Measurements from ENCODE around the gene STON1.
"Not testable (repeated sequence)": the region's sequence is repeated elsewhere in the genome, so short reads cannot be mapped to it uniquely, and the experiment has no call there.

Gene STON1

DNA sequence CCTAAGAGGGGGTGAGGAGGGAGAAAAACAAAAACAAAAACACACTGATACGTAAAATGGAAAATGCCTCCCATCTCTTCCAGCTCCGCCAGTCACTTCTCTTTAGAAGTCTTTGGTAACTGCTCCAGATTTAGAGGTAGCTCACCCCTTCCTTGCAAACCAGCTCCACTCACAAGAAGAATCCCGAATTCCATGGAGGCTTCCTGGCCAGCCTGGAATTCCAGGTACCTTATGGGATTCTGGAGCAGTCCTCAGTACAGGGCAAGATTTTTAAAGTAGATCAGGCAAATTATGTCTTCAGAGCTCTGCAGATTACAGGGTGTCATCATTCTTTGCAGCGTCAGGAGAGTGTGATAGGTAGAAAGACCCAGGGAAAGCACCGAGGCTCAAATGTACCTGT is 4.8 kb downstream of the STON1 start:
- no peak for ATAC-seq (replicated peaks)
- DNase-seq = no peak
- peaks cover 2% of the 10 kb centered on the region for H3K36me3 Mint-ChIP-seq (ENCODE audit: insufficient read depth)
- no peaks in the 10 kb centered on the region for H3K9me3 Mint-ChIP-seq
- peaks cover 5% of the 10 kb centered on the region in 2 donors for H3K4me1 Mint-ChIP-seq (ENCODE audit: low read depth in 2 of 2)
- H3K4me3 Mint-ChIP-seq = no peak overlapping the region
- H3K27me3 Mint-ChIP-seq = no peaks in the 10 kb centered on the region
- H3K27ac Mint-ChIP-seq = no peak overlapping the region

DNA sequence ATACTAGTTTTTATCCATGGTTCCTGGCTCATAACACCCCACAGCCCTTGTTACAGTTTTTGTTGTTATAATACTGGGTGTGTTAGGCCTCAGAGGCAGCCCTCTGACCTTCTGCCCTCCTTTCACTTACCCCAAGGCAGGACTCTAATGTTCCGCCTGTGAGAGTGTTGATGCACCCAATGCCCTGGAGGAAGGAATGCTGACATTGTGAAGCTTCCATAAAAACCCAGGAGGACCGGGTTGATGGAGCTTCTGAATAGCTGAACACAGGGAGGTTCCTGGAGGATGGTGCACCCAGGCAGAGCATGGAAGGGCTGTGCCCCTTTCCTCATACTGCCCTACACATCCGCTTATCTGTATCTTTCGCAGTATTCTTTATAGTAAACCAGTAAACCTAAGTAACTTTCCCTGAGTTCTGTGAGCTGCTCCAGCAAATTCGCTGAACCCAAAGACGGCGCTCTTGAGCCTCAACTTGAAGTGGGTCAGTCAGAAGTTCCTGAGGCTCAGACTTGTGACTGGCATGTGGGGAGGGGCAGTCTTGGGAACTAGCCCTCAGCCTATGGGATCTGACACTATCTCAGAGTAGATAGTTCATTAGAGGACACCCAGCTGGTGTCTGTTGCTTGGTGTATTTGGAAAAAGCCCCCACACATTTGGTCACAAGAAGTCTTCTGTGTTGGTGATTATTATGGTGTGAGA is 10.4 kb downstream of the STON1 start:
- H3K27ac Mint-ChIP-seq = no peak overlapping the region
- H3K36me3 Mint-ChIP-seq (ENCODE audit: insufficient read depth) = no peaks in the 10 kb centered on the region
- H3K27me3 Mint-ChIP-seq = no peaks in the 10 kb centered on the region
- H3K4me3 Mint-ChIP-seq = no peak overlapping the region
- no peaks in the 10 kb centered on the region for H3K4me1 Mint-ChIP-seq (ENCODE audit: low read depth in 2 of 2)
- no peaks in the 10 kb centered on the region for H3K9me3 Mint-ChIP-seq
- ATAC-seq (replicated peaks) (no peak), DNase-seq (no peak)

DNA sequence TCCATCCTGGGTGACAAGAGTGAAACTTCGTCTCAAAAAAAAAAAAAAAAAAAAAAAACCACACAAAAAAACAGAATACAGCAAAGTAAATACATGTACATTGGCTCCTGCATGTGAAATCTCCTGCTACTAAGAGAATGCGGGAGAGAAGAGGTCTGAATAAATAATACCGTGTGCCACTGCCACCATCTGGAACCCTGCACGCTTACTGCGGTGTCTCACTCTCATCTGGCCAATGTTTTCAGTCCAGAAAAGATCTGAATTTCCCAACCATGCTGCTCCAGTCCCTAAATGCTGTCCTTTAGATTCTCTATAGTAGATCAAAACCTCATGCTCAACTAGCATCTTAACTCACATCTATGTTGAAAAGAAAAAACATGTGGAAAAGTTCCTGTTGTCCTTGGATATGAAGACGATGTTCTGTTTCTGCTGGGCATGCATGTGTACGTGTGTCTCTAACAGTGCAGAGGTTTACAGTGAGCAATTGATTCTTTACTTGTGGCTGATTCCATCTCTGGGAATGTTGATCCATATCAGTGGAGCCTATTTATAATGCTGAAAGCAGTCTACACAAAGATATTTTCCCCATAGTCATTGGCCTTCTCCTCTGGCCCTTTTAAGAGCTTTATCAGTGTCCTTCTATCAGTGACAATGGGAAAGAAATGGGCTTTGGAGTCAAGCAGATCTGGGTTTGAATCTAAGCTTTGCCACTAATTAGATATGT is 11.9 kb downstream of the STON1 start:
- DNase-seq (no peak), ATAC-seq (replicated peaks) (no peak)
- Mint-ChIP-seq H3K36me3 (ENCODE audit: insufficient read depth) (no peaks in the 10 kb centered on the region), H3K9me3 (no peaks in the 10 kb centered on the region), H3K4me1 (ENCODE audit: low read depth in 2 of 2) (no peaks in the 10 kb centered on the region), H3K27me3 (no peaks in the 10 kb centered on the region), H3K4me3 (no peak overlapping the region), H3K27ac (no peak overlapping the region)

- Mint-ChIP-seq H3K36me3 (ENCODE audit: insufficient read depth) (no peaks in the 10 kb centered on the region), H3K4me3 (no peak overlapping the region)
- no peak for ATAC-seq (replicated peaks)
These were observed 13.9 kb downstream of the STON1 start for GRCh38 chr2:48543895-48544294.

DNA sequence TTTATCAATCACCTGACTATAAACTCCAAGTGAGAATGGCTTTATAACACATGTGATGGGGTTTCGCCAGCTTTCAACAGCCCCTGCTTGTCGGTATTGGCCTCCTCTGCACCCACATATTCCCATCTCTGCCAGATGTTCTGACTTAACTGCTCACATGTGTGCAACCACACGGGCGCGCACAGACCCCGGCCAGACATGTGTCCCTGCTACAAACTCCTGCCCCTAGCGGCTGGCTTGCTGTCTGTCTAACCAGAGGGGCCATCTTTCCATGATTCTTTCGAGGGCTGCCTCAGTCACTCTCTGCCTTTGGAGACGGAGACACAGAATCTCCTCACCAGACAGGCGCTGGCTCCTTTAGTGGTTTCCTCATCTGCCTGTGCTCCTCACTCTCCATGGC is 15.3 kb downstream of the STON1 start:
- H3K36me3 Mint-ChIP-seq (ENCODE audit: insufficient read depth) = no peaks in the 10 kb centered on the region
- ATAC-seq (replicated peaks) (no peak), DNase-seq (no peak)
- no peaks in the 10 kb centered on the region for H3K9me3 Mint-ChIP-seq
- H3K27ac Mint-ChIP-seq = no peak overlapping the region
- peaks cover 0 to 2% of the 10 kb centered on the region in 2 donors for H3K4me1 Mint-ChIP-seq (ENCODE audit: low read depth in 2 of 2)
- H3K27me3 Mint-ChIP-seq = no peaks in the 10 kb centered on the region
- H3K4me3 Mint-ChIP-seq = no peak overlapping the region

More at GRCh38 chr2:48543895-48544294, 13.9 kb downstream of the STON1 start:
- Mint-ChIP-seq H3K4me1 (ENCODE audit: low read depth in 2 of 2) (peaks cover 0 to 2% of the 10 kb centered on the region in 2 donors), H3K27ac (no peak overlapping the region), H3K9me3 (no peaks in the 10 kb centered on the region), H3K27me3 (no peaks in the 10 kb centered on the region)
- DNase-seq = no peak

DNA sequence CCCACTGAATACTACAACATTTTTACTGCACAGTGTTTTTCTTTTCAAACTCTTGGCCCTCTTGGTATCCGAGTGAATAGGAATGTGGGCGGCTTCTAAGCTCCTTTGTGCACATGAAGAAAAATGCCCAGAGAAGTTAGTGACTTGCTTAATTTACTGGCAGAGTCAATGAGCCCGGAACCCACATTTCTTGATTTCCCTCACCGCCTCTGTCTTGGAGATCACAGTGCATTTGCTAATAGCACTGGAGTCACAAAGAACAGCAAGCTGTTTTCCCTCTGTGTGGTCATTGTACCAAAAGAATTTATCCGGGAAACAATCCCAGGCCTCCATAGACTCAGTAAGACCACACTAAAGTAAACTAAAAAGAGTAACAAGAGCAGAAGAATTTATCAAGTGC is 18.9 kb downstream of the STON1 start:
- Mint-ChIP-seq H3K27ac (no peak overlapping the region), H3K36me3 (ENCODE audit: insufficient read depth) (no peaks in the 10 kb centered on the region), H3K4me1 (ENCODE audit: low read depth in 2 of 2) (peaks cover 0 to 3% of the 10 kb centered on the region in 2 donors), H3K9me3 (no peaks in the 10 kb centered on the region), H3K27me3 (no peaks in the 10 kb centered on the region), H3K4me3 (no peak overlapping the region)
- ATAC-seq (replicated peaks) = no peak
- DNase-seq = no peak

- Mint-ChIP-seq H3K4me3 (no peak overlapping the region), H3K9me3 (no peaks in the 10 kb centered on the region), H3K27ac (no peak overlapping the region), H3K36me3 (ENCODE audit: insufficient read depth) (no peaks in the 10 kb centered on the region), H3K4me1 (ENCODE audit: low read depth in 2 of 2) (peaks cover 0 to 3% of the 10 kb centered on the region in 2 donors), H3K27me3 (no peaks in the 10 kb centered on the region)
- ATAC-seq (replicated peaks) = no peak
- DNase-seq = no peak
These were observed 20.0 kb downstream of the STON1 start for GRCh38 chr2:48549972-48550371.

DNA sequence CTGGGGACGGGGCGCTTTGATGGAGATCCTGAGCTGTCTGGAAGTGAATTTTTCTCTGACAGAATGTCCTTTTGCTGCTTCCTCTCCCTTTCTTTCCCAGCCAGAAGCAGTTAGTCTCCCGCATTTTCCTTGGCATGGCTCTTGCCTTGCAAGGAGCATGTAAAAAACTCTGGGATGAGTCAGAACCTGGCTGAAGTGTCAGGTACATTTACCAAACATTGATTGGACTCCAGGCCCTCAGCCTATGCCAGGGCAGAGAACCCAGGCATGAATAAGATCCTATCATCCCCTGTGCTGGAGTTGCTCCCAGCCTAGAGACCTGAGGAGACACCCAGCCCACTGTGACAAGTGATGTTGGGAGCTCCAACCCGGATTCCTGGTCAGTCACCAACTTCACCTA is 21.6 kb downstream of the STON1 start:
- ATAC-seq (replicated peaks) (no peak), DNase-seq (no peak)
- peaks cover 0 to 3% of the 10 kb centered on the region in 2 donors for H3K4me1 Mint-ChIP-seq (ENCODE audit: low read depth in 2 of 2)

GRCh38 chr2:48555071-48555470 is 25.1 kb downstream of the STON1 start:
- H3K27me3 Mint-ChIP-seq; H3K4me1 Mint-ChIP-seq (ENCODE audit: low read depth in 2 of 2); H3K27ac Mint-ChIP-seq; H3K4me3 Mint-ChIP-seq; H3K36me3 Mint-ChIP-seq (ENCODE audit: insufficient read depth); H3K9me3 Mint-ChIP-seq; DNase-seq; ATAC-seq (replicated peaks): not testable (repeated sequence)

More for the DNA sequence above, 21.6 kb downstream of the STON1 start:
- Mint-ChIP-seq H3K27ac (no peak overlapping the region), H3K27me3 (no peaks in the 10 kb centered on the region), H3K4me3 (no peak overlapping the region), H3K36me3 (ENCODE audit: insufficient read depth) (no peaks in the 10 kb centered on the region), H3K9me3 (no peaks in the 10 kb centered on the region)

- no peaks in the 10 kb centered on the region for H3K9me3 Mint-ChIP-seq
- DNase-seq (no peak), ATAC-seq (replicated peaks) (no peak)
- H3K36me3 Mint-ChIP-seq (ENCODE audit: insufficient read depth) = peaks cover 3% of the 10 kb centered on the region
- H3K4me1 Mint-ChIP-seq (ENCODE audit: low read depth in 2 of 2) = no peaks in the 10 kb centered on the region
- no peaks in the 10 kb centered on the region for H3K27me3 Mint-ChIP-seq
- H3K27ac Mint-ChIP-seq = no peak overlapping the region
- H3K4me3 Mint-ChIP-seq = no peak overlapping the region
These were observed 28.5 kb downstream of the STON1 start for GRCh38 chr2:48558456-48558855.

DNA sequence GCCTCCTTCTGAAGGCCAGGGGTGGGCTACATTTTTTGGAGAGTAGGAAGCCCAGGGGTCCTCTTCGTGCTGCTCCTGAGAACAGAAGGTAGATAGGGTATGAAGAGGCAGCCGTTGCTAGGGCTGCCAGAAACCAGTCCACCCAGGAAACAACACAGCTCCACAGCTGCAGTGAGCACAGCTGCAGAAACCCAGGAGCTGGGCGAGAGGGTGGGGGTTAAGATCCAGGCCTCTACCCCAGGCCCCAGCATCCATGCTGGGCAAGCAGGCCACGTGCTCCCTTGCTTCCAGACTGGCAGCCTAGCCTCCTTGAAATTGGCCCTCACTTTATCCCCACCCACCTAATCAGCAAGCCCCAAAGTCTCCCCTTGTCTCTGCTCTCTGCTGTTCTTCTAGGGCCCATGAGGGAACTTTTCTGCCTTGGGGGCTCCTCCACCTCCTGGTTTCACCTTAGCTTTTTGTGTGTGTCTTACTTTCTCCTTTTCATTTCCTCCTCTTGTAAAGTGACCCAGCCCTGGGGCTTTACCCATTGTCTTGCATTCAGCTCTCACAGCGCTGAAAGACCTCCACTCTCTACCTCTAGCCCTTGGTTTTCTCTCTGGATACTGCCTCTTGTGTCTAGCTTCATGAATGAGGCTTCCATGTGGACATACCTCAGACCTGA is 30.7 kb downstream of the STON1 start:
- H3K36me3 Mint-ChIP-seq (ENCODE audit: insufficient read depth) = peaks cover 3% of the 10 kb centered on the region
- DNase-seq = no peak
- H3K9me3 Mint-ChIP-seq = no peaks in the 10 kb centered on the region
- no peaks in the 10 kb centered on the region for H3K27me3 Mint-ChIP-seq
- no peak overlapping the region for H3K27ac Mint-ChIP-seq
- ATAC-seq (replicated peaks) = no peak
- H3K4me3 Mint-ChIP-seq = no peak overlapping the region
- no peaks in the 10 kb centered on the region for H3K4me1 Mint-ChIP-seq (ENCODE audit: low read depth in 2 of 2)

- peaks cover 3% of the 10 kb centered on the region for H3K36me3 Mint-ChIP-seq (ENCODE audit: insufficient read depth)
- no peak overlapping the region for H3K4me3 Mint-ChIP-seq
- ATAC-seq (replicated peaks) (no peak), DNase-seq (no peak)
- no peaks in the 10 kb centered on the region for H3K4me1 Mint-ChIP-seq (ENCODE audit: low read depth in 2 of 2)
- H3K27me3 Mint-ChIP-seq = no peaks in the 10 kb centered on the region
- no peak overlapping the region for H3K27ac Mint-ChIP-seq
- no peaks in the 10 kb centered on the region for H3K9me3 Mint-ChIP-seq
These were observed 32.3 kb downstream of the STON1 start for GRCh38 chr2:48562281-48562680.

GRCh38 chr2:48566592-48567310 is 36.8 kb downstream of the STON1 start:
- Mint-ChIP-seq H3K27ac (no peak overlapping the region), H3K36me3 (ENCODE audit: insufficient read depth) (no peaks in the 10 kb centered on the region), H3K9me3 (no peaks in the 10 kb centered on the region), H3K27me3 (no peaks in the 10 kb centered on the region), H3K4me3 (no peak overlapping the region), H3K4me1 (ENCODE audit: low read depth in 2 of 2) (no peaks in the 10 kb centered on the region)
- DNase-seq (no peak), ATAC-seq (replicated peaks) (no peak)

Measured in effector memory CD8-positive, alpha-beta T cell (primary cell).